Activated naive CD4-positive, alpha-beta T cell treated with anti-CD3 and anti-CD28 coated beads, Interleukin-2, amount 50 U/mL, for 24 hours (primary cell): ENCODE data around the gene NIT1.
A peak's percentile ranks its signal among the peaks of the same experiment; 100 is the strongest.

Experiments used
- H3K27ac Mint-ChIP-seq: one replicate; pipeline ENCODE4 v1.8.0; 2021; ENCODE audit warnings: mild to moderate bottlenecking, mixed read lengths
- H3K27me3 Mint-ChIP-seq: one replicate; pipeline ENCODE4 v1.8.0; 2021; ENCODE audit warnings: mixed read lengths
- H3K36me3 Mint-ChIP-seq: one replicate; pipeline ENCODE4 v1.8.0; 2021; ENCODE audit warnings: mixed read lengths
- H3K4me1 Mint-ChIP-seq: one replicate; pipeline ENCODE4 v1.8.0; 2021; ENCODE audit warnings: mixed read lengths
- H3K4me3 Mint-ChIP-seq: one replicate; pipeline ENCODE4 v1.8.0; 2021; ENCODE audit warnings: mild to moderate bottlenecking, mixed read lengths
- H3K9me3 Mint-ChIP-seq: one replicate; pipeline ENCODE4 v1.8.0; 2021; ENCODE audit warnings: mixed read lengths

The NIT1 gene

DNA sequence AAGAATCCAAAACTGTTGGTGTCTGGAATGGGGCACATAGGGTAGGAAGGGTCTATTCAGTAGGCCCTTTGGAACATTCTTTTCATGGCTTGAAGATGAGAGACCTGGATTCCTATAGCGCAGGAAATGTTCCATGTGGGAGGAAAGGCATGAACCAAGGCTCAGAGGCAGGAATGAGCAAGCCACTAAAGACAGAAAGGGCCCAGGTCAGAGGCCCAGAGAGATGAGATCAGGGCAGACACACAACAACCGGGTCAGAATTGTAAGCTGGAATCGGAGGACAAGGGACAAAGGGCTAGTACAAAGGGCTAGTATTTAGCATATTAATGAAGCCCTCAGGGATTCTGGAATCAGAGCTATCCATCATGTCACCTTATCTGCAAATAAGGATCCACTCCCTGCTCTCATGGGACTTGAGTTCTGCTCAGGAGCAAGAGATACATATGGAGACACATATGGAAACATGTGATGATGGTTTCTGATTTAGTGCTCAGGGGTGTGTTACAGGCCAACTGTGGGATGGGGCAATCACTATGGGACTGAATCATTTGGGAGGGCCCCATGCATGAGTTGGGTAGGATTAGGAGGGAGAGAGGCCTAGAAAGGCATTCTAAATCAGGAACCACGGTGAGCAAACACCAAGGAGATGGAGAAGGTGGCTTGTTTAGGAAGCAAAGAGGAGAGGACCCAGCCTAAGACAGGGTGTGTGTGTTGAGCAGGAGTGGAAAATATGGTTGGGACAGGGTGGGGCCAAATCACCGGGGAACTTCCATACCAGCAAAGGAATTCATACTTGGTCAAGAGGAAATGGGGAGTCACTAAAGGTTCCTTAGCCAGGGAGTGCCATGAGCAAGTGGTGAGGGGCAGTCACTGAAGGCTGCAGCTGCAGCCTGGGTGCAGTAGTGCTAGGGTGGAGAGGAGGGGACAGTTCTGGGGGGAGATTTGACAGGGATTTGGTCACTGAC is 37.2 kb upstream of the NIT1 start:
- Mint-ChIP-seq H3K4me1 (no peaks in the 10 kb centered on the region), H3K4me3 (no peak overlapping the region), H3K27ac (peak overlapping the region; percentile 66), H3K27me3 (no peaks in the 10 kb centered on the region), H3K36me3 (no peaks in the 10 kb centered on the region), H3K9me3 (no peaks in the 10 kb centered on the region)

GRCh38 chr1:161081519-161081918 is 36.4 kb upstream of the NIT1 start:
- no peaks in the 10 kb centered on the region for H3K36me3 Mint-ChIP-seq
- no peaks in the 10 kb centered on the region for H3K27me3 Mint-ChIP-seq
- no peak overlapping the region for H3K4me3 Mint-ChIP-seq
- no peaks in the 10 kb centered on the region for H3K9me3 Mint-ChIP-seq
- no peak overlapping the region for H3K27ac Mint-ChIP-seq
- no peaks in the 10 kb centered on the region for H3K4me1 Mint-ChIP-seq

- Mint-ChIP-seq H3K4me1 (no peaks in the 10 kb centered on the region), H3K27me3 (no peaks in the 10 kb centered on the region), H3K27ac (no peak overlapping the region), H3K4me3 (no peak overlapping the region), H3K36me3 (no peaks in the 10 kb centered on the region), H3K9me3 (no peaks in the 10 kb centered on the region)
Observed at GRCh38 chr1:161082483-161082882, 35.4 kb upstream of the NIT1 start.

- H3K27ac Mint-ChIP-seq: no peak overlapping the region
- H3K27me3 Mint-ChIP-seq: no peaks in the 10 kb centered on the region
- no peak overlapping the region for H3K4me3 Mint-ChIP-seq
- H3K36me3 Mint-ChIP-seq: no peaks in the 10 kb centered on the region
- H3K4me1 Mint-ChIP-seq: no peaks in the 10 kb centered on the region
- H3K9me3 Mint-ChIP-seq: no peaks in the 10 kb centered on the region
Observed at GRCh38 chr1:161082996-161083747, 34.7 kb upstream of the NIT1 start.

DNA sequence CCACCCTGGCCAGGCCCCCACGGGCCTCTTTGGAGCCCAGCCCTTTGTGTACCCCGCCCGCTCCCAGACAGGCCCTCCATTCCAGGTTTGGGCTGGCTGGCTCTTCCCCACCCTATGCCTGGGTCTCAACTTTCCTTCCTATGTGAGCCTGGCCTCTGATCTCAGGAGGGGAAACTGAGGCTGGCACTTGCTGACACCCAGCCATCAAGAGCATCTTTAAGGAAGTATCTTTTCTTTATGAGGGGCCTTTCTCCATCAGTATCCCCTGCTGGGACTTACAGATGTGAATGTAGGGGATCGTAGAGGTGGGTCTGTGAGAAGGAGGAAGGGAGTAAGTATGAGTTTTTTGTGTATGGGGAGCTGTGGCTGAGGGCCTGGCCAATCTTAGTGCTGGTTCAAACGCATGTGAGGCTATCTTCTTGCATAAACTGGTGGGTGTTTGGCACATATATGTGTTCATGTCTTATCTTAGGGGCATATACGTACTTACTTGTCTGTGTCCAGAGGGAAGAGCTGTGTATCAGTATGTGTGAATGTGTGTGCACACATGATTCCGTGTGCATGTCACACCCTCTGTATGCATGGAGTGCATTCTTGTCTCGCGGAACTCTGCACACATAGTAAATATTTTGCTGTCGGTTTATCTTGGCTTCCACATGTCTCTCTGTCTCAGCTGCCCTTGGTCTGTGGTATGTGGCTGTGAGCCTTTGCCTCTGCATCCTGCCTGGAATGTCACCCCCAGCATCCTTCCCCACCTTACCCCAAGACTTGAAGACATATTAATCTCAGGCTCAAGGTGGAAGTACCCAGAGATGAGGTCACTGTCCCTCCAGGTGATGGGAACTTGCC is 33.9 kb upstream of the NIT1 start:
- H3K4me3 Mint-ChIP-seq: no peak overlapping the region
- no peak overlapping the region for H3K27ac Mint-ChIP-seq
- H3K36me3 Mint-ChIP-seq: no peaks in the 10 kb centered on the region
- no peaks in the 10 kb centered on the region for H3K4me1 Mint-ChIP-seq
- H3K9me3 Mint-ChIP-seq: no peaks in the 10 kb centered on the region
- H3K27me3 Mint-ChIP-seq: no peaks in the 10 kb centered on the region

DNA sequence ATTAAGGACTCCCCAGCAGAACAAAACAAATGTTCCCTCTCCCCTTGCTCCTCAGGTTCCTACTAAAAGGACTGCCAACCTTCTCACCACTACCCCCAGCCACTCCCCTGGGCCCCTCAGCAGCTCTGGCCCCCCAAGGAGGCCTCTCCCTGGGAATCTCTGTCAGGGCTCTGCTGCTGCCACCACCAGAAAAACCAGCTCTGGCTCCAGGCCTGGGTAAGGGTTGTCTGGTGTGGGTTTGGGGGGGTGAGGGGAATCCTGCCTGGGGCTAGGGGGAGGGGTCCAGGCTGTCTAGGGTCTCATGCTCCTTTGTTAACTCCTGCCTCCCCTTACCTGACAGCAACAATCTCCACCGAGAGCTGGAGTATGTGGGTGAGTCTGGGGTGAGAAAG is 33.3 kb upstream of the NIT1 start:
- H3K36me3 Mint-ChIP-seq: no peaks in the 10 kb centered on the region
- no peaks in the 10 kb centered on the region for H3K9me3 Mint-ChIP-seq
- H3K27me3 Mint-ChIP-seq: no peaks in the 10 kb centered on the region
- no peaks in the 10 kb centered on the region for H3K4me1 Mint-ChIP-seq
- no peak overlapping the region for H3K27ac Mint-ChIP-seq
- no peak overlapping the region for H3K4me3 Mint-ChIP-seq

- no peak overlapping the region for H3K4me3 Mint-ChIP-seq
- no peaks in the 10 kb centered on the region for H3K36me3 Mint-ChIP-seq
- no peaks in the 10 kb centered on the region for H3K9me3 Mint-ChIP-seq
- no peak overlapping the region for H3K27ac Mint-ChIP-seq
- peaks cover under 1% of the 10 kb centered on the region for H3K4me1 Mint-ChIP-seq
- no peaks in the 10 kb centered on the region for H3K27me3 Mint-ChIP-seq
Observed at GRCh38 chr1:161085165-161085564, 32.7 kb upstream of the NIT1 start.

GRCh38 chr1:161086457-161086856 is 31.4 kb upstream of the NIT1 start:
- no peak overlapping the region for H3K4me3 Mint-ChIP-seq
- no peaks in the 10 kb centered on the region for H3K36me3 Mint-ChIP-seq
- H3K9me3 Mint-ChIP-seq: no peaks in the 10 kb centered on the region
- no peak overlapping the region for H3K27ac Mint-ChIP-seq
- peaks cover 10% of the 10 kb centered on the region for H3K4me1 Mint-ChIP-seq
- H3K27me3 Mint-ChIP-seq: no peaks in the 10 kb centered on the region

DNA sequence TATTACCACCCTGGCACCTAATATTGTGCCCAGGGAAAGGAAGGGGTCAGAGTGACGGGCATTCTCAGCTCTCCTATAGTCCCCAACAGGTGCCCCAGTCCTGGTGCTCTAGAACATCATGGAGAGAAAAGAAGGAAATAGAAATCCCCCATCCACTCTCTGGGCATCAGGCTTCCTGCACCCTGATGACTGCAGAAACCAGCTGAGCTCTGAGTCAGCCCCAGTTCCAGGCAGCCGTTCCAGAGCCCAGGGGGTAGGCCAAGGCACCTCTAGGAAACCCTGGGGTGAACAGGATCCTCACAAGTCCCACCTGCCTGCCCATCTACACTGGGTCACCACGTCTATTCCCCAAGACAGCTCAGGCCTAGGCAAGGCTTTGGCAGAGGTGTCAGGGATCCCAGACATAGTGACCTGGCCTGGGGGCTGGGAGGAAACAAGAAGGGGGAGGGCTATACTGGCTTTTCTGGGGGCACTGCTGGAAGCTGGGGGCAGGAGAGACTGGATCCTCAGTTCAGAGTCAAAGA is 29.3 kb upstream of the NIT1 start:
- no peak overlapping the region for H3K27ac Mint-ChIP-seq
- no peaks in the 10 kb centered on the region for H3K27me3 Mint-ChIP-seq
- no peak overlapping the region for H3K4me3 Mint-ChIP-seq
- H3K4me1 Mint-ChIP-seq: peaks cover 32% of the 10 kb centered on the region
- H3K9me3 Mint-ChIP-seq: no peaks in the 10 kb centered on the region
- no peaks in the 10 kb centered on the region for H3K36me3 Mint-ChIP-seq

DNA sequence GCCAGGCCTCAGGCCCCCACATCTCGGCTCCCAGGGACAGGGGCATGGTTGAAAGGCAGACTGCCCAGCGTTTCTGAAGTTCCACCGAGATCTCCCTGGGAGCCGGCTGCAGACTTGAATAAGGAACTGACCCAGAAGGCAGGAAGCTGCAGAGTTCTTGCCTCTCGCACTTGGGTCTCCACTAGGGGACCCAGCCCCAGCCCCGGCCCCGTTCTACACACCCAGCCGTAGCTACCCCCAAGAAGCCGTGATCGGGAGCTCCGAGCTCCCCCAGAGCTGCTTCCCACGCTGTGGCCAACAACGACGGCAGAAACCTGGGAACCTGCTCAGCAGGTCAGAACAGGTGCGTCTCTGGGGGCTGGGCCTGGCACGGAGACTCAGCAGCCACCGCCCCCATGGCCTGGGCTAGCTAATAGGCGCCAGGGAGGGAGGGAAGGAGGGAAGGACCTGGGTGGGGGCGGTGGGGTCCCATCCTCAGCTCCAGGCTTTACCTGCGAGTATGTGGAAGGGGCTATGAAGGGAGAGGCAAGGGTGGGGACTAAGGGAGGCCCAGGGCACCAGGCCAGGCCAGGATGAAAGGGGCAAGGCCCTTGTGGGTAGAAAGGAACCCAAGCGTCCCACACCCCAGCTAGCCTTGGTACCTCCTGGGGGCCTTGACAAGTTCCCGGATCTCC is 28.5 kb upstream of the NIT1 start, which contains the start of gene NECTIN4:
Gene NECTIN4 (minus strand): TSS at position 308 of the 674 bp plus-strand sequence. CDS start 262 bp downstream, at position 46.
- Mint-ChIP-seq H3K4me1 (peaks cover 35% of the 10 kb centered on the region), H3K36me3 (no peaks in the 10 kb centered on the region), H3K27me3 (no peaks in the 10 kb centered on the region), H3K27ac (peak within 1 kb of the TSS; percentile 77), H3K4me3 (no peak within 1 kb of the TSS), H3K9me3 (no peaks in the 10 kb centered on the region)

DNA sequence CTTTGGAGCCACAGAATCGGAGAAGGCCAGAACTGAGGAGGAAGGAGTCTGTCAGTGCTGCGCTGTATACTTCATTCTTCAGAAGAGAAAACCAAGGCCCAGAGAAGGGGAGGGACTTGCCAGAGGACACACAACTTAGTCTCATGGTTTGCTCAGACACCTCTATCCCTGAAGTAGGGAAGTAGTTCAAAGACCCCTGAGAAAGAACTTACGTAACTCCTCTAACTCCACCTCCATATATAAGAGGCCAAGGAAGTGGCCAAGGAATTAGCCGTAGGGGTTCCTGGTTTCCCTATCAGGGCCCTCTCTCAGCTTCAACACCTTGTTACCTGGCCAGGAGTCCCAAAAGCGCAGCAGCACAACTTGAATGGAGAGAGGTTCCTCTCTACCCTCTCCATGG is 28.0 kb upstream of the NIT1 start:
- no peaks in the 10 kb centered on the region for H3K9me3 Mint-ChIP-seq
- peaks cover 39% of the 10 kb centered on the region for H3K4me1 Mint-ChIP-seq
- no peaks in the 10 kb centered on the region for H3K36me3 Mint-ChIP-seq
- H3K27ac Mint-ChIP-seq: peak overlapping the region; percentile 77
- H3K27me3 Mint-ChIP-seq: no peaks in the 10 kb centered on the region
- no peak overlapping the region for H3K4me3 Mint-ChIP-seq

DNA sequence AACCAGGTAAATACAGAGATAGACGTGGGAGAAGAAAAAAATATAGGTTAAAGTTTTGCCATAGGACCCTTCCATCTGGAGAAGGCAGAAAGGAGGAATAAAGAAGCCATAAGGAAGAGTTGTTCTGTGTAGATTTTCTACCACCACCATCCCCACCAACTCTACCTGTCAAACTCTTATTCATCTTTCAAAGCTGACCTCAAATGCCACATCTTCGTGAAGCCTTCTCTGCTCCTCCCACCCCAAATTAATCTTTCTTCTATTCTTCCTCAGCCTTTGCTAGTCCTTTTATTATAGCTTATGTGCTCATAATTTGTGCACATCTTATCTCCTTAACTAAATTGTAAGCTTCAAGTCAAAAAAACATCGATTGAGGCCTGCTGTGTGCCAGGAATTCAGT is 27.3 kb upstream of the NIT1 start:
- H3K27me3 Mint-ChIP-seq: no peaks in the 10 kb centered on the region
- no peaks in the 10 kb centered on the region for H3K36me3 Mint-ChIP-seq
- no peak overlapping the region for H3K27ac Mint-ChIP-seq
- H3K4me3 Mint-ChIP-seq: no peak overlapping the region
- peaks cover 44% of the 10 kb centered on the region for H3K4me1 Mint-ChIP-seq
- H3K9me3 Mint-ChIP-seq: no peaks in the 10 kb centered on the region

DNA sequence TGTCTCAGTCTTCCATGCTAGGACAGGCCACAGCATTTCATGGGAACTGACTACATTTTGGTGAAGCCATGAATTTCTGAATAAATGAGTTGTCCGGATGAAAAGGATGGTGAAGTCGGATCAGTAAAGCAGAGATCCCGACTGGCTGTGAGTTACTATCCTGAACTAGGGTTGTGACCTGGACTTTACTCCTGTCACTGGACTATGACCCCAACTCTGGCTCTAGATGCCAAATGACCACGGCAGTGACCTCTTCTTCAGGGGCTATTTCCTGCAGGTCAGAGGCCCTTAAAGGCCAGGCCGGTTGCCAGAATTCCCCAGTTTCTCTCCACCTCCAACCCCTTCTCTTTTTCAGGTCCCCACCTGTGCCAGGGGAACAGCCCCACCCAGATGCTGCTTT is 26.8 kb upstream of the NIT1 start:
- Mint-ChIP-seq H3K27me3 (no peaks in the 10 kb centered on the region), H3K36me3 (no peaks in the 10 kb centered on the region), H3K4me1 (peaks cover 44% of the 10 kb centered on the region), H3K27ac (no peak overlapping the region), H3K9me3 (no peaks in the 10 kb centered on the region), H3K4me3 (no peak overlapping the region)

- Mint-ChIP-seq H3K27me3 (no peaks in the 10 kb centered on the region), H3K4me1 (peaks cover 50% of the 10 kb centered on the region), H3K36me3 (no peaks in the 10 kb centered on the region), H3K9me3 (no peaks in the 10 kb centered on the region), H3K27ac (no peak overlapping the region), H3K4me3 (no peak overlapping the region)
Observed at GRCh38 chr1:161091796-161092507, 26.0 kb upstream of the NIT1 start.
